Tibial artery (tissue), 4 donors: Measurements from ENCODE around the gene AP2A2.

Experiments used
- DNase-seq, 2 donors: peaks; one replicate each; pipeline ENCODE4 v3.0.0-alpha.2; 2019
- H3K27ac ChIP-seq, 2 donors: fragments of 200-600 bp; sonication (generic) in 1 of 2; 1 replicate in 1 of 2; 2 replicates in 1 of 2; pipeline ENCODE4 v1.5.1; 2018 to 2019; ENCODE audit warnings: mild to moderate bottlenecking in 1 of 2
- H3K27me3 ChIP-seq, 2 donors: fragments of 200-600 bp; sonication (generic) in 1 of 2; one replicate each; pipeline versions ENCODE4 v1.5.1 to v1.6.0; 2016 to 2019
- H3K36me3 ChIP-seq, 3 donors: fragments of 200-600 bp; sonication (generic) in 2 of 3; one replicate each; pipeline ENCODE4 v1.5.1; 2016 to 2019; ENCODE audit warnings: mild to moderate bottlenecking in 2 of 3
- H3K4me1 ChIP-seq, 4 donors: fragments of 200-600 bp; sonication (generic) in 2 of 4; 1 replicate in 3 of 4; 2 replicates in 1 of 4; pipeline ENCODE4 v1.5.1; 2016 to 2019
- H3K4me3 ChIP-seq, 2 donors: fragments of 200-600 bp; sonication (generic) in 1 of 2; 1 replicate in 1 of 2; 2 replicates in 1 of 2; pipeline ENCODE4 v1.5.1; 2018 to 2019; ENCODE audit warnings: mild to moderate bottlenecking in 2 of 2
- H3K9me3 ChIP-seq, 3 donors: fragments of 200-600 bp; sonication (generic) in 1 of 3; one replicate each; pipeline ENCODE4 v1.5.1; 2016 to 2019
- CTCF ChIP-seq, 2 experiments: fragments of 200-600 bp in 1 of 2; fragments of 450-650 bp in 1 of 2; IDR thresholded peaks; one replicate each; pipeline ENCODE4 v1.5.1; 2017 to 2019; ENCODE audit warnings: antibody characterized with exemption in 2 of 2, mild to moderate bottlenecking in 1 of 2, moderate library complexity in 1 of 2
- intact Hi-C: fragments of 100-400 bp; cut with DNase I; formaldehyde crosslinking; loops from one replicate; pipeline ENCODE4 v1.15.0; 2023; ENCODE audit warnings: low total_unique reads

AP2A2 gene

GRCh38 chr11:925496-926301, at the start of gene AP2A2:
Gene AP2A2 (plus strand): TSS chr11:925870. CDS start chr11:926022, 152 bp downstream.
- no peaks in the 10 kb centered on the region for H3K27me3 ChIP-seq
- H3K4me1 ChIP-seq: peaks cover 0 to 42% (median 26%) of the 10 kb centered on the region in 4 donors
- peak within 1 kb of the TSS; percentile 87 to 94 for H3K27ac ChIP-seq
- TF ChIP-seq CTCF (IDR thresholded peaks at IDR 0.05): peak; percentile 60 to 95
- DNase-seq: peak; percentile 78 to 92
- intact Hi-C loops: no loop called here
- H3K9me3 ChIP-seq: no peaks in the 10 kb centered on the region
- H3K36me3 ChIP-seq: no peaks in the 10 kb centered on the region
- peak within 1 kb of the TSS; percentile 99 to 100 for H3K4me3 ChIP-seq

- no peak for DNase-seq
These were observed 49.1 kb upstream of the AP2A2 start for GRCh38 chr11:876545-876944.

GRCh38 chr11:877565-877964, 48.1 kb upstream of the AP2A2 start:
- no peak for DNase-seq
- no peak for TF ChIP-seq CTCF (IDR thresholded peaks at IDR 0.05)
- Histone ChIP-seq H3K9me3 (no peaks in the 10 kb centered on the region), H3K36me3 (peaks cover 8 to 69% (median 17%) of the 10 kb centered on the region in 3 donors), H3K4me3 (no peak overlapping the region), H3K4me1 (no peaks in the 10 kb centered on the region), H3K27me3 (no peaks in the 10 kb centered on the region), H3K27ac (no peak overlapping the region)
- intact Hi-C loops: no loop called here

More at GRCh38 chr11:876545-876944, 49.1 kb upstream of the AP2A2 start:
- no peaks in the 10 kb centered on the region for H3K9me3 ChIP-seq
- intact Hi-C loops: no loop called here
- no peak for TF ChIP-seq CTCF (IDR thresholded peaks at IDR 0.05)
- H3K4me1 ChIP-seq: no peaks in the 10 kb centered on the region
- peaks cover 6 to 59% (median 15%) of the 10 kb centered on the region in 3 donors for H3K36me3 ChIP-seq
- H3K27me3 ChIP-seq: no peaks in the 10 kb centered on the region
- no peak overlapping the region for H3K4me3 ChIP-seq
- H3K27ac ChIP-seq: no peak overlapping the region

- Histone ChIP-seq H3K9me3 (no peaks in the 10 kb centered on the region), H3K27me3 (no peaks in the 10 kb centered on the region), H3K27ac (no peak overlapping the region), H3K4me3 (no peak overlapping the region), H3K4me1 (no peaks in the 10 kb centered on the region), H3K36me3 (peaks cover 8 to 81% (median 26%) of the 10 kb centered on the region in 3 donors)
- DNase-seq: no peak
- TF ChIP-seq CTCF (IDR thresholded peaks at IDR 0.05): no peak
- intact Hi-C loops: no loop called here
These were observed 45.2 kb upstream of the AP2A2 start for GRCh38 chr11:880447-880846.

- intact Hi-C loops: no loop called here
- Histone ChIP-seq H3K9me3 (no peaks in the 10 kb centered on the region), H3K4me1 (no peaks in the 10 kb centered on the region), H3K27me3 (no peaks in the 10 kb centered on the region), H3K36me3 (peaks cover 11 to 85% (median 32%) of the 10 kb centered on the region in 3 donors), H3K4me3 (no peak overlapping the region), H3K27ac (no peak overlapping the region)
- no peak for DNase-seq
- TF ChIP-seq CTCF (IDR thresholded peaks at IDR 0.05): no peak
These were observed 43.1 kb upstream of the AP2A2 start for GRCh38 chr11:882596-882995.
